HG03039 (cell line): ENCODE measurements around the gene XRRA1.
"Not testable (repeated sequence)": the region's sequence is repeated elsewhere in the genome, so short reads cannot be mapped to it uniquely, and the experiment has no call there.

Experiments used
- ATAC-seq: cut with Tn5 transposase; IDR thresholded peaks from one replicate; pipeline ENCODE4 v1.9.1; 2021; ENCODE audit warnings: mild to moderate bottlenecking, moderate library complexity; ENCODE audit not compliant: unreplicated experiment

The XRRA1 gene

DNA sequence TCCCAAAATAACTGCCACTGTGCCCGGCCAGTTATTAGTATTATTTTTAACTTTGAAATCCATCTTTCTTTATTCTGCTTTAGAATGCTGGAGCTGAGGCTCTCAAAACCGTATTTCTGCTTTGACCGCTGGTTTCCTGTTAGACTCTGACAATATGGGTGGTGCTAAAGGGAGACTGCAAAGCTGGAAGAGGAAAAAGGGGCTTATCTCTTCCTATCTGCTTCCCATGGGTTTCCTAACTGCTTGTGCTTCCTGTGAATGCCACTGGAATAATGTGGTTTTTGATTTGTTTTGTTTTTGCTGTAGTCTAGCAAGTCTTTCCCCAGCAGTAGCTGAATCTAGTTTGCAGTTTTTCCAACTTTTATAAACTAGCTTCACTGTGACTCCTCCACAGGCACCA lies 43.6 kb downstream of the XRRA1 start:
- ATAC-seq = no peak

DNA sequence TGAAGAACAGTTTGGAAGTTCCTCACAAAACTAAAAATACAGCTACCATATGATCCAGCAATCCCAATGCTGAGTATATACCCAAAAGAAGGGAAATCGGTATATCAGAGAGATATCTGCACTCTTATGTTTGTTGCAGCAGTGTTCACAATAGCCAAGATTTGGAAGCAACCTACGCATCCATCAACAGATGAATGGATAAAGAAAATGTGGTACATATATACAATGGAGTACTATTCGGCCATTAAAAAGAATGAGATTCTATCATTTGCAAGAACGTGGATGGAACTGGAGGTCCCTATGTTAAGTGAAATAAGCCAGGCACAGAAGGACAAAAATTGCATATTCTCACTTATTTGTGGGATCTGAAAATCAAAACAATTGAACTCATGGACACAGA lies 46.5 kb downstream of the XRRA1 start:
- ATAC-seq = no peak

DNA sequence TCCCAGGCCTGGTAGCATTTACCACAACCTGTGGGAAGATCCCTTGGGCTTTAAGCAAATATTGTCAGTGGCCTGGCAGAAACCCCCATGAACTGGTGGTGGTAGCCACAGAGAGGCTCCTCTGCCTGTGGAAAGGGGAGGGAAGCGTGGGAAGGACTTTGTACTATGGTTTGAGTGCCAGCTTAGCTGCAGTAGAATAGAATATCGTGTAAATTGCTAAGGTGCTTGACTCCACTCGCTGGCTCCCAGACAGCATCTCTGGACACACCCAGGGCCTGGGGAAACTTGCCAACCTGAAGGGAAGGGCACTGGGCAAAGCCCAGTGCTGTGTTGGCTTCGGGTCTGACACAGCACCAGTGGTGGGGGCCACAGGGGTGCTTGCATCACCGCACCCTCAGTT lies 52.6 kb downstream of the XRRA1 start:
- no peak for ATAC-seq

GRCh38 chr11:74895340-74896116 lies 53.4 kb downstream of the XRRA1 start:
- ATAC-seq = no peak

DNA sequence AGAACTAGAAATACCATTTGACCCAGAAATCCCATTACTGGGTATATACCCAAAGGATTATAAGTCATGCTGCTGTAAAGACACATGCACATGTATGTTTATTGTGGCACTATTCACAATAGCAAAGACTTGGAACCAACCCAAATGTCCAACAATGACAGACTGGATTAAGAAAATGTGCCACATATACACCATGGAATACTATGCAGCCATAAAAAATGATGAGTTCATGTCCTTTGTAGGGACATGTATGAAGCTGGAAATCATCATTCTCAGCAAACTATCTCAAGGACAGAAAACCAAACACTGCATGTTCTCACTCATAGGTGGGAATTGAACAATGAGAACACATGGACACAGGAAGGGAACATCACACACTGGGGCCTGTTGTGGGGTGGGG lies 55.9 kb downstream of the XRRA1 start:
- not testable (repeated sequence) for ATAC-seq

- ATAC-seq = no peak
Observed at GRCh38 chr11:74877132-74877531, 71.8 kb downstream of the XRRA1 start.

- no peak for ATAC-seq
Observed at GRCh38 chr11:74871037-74871436, 77.9 kb downstream of the XRRA1 start.

- ATAC-seq = no peak
Observed at GRCh38 chr11:74870485-74870884, 78.4 kb downstream of the XRRA1 start.

DNA sequence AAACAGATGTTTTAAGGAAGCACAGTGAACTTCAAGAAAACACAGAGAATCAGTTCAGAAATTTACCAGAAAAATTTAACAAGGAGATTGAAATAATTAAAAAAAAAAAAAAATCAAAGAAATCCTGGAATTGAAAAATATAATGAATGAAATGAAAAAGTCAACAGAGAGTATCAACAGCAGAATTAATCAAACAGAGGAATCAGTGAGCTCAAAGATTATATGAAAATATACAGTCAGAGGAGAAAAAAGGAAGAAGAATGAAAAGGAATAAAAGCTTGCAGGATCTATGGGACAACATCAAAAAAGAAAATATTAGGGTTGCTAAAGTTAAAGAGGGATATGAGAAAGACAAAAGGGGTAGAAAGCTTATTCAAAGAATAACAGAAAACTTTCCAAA lies 82.3 kb downstream of the XRRA1 start:
- no peak for ATAC-seq

GRCh38 chr11:74863410-74863809 lies 85.5 kb downstream of the XRRA1 start:
- ATAC-seq = no peak

- ATAC-seq = no peak
Observed at GRCh38 chr11:74860743-74861142, 88.1 kb downstream of the XRRA1 start.

- ATAC-seq = no peak
Observed at GRCh38 chr11:74853223-74853622, 95.7 kb downstream of the XRRA1 start.

DNA sequence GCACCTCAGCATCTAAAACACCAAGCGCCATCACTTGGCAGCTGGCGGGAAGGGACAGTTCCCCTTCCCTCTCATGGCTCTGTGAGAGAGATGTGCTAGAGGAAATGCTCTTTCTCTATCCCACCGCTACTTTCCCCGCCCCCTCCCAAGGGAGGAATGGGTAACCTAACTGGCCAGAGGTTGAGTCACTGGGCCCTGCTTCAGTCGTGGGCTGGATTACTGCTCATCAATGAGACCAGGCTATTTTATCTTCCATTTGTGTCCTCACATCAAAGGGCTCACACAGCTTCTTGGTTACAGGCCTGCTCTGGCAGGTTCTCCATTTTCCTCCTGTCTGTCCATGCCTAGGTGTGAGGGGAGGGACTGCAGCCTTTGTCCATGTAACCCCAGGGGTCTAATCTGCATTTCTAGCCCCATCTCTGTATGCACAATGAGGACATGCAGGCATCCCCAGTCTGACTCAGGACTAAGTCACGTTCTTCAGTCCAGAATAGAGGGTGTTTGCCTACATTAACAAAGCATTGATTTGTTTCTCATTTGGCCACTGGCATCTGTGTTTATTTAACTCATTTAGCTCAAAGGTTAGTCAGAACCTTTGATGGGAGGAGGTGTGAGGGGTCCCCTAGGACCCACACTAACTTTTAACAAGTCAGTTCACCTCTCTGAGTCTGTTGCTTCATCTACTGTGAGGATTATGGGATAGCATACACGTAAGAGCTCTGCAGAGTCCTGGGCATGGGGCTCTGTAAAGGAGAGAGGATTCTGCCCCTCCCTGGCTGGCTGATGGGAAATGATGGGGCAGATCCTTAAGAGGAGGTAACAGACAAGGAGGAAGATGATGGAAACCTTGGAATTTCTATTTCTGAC lies 99.1 kb downstream of the XRRA1 start:
- no peak for ATAC-seq

DNA sequence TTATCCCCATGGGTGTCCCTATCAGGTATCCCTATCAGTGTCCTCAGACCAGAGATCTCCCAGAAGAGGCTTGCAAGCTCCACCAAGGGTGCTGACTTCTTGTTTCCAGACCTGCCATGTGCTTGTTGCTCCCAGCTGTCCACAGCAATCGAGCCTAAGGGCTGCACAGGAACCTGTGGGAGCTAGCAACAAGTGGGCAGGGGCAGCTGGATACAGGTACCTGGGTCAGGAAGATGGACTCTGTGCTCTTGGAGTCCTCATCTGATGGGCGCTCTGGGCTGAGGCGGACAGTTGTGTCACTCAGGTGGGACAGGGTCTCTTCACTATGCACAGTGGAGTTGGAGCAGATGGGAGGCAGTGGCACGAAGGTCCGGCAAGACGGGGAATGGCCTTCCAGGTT lies 101.0 kb downstream of the XRRA1 start:
- no peak for ATAC-seq

- ATAC-seq = no peak
Observed at GRCh38 chr11:74847395-74847794, 101.5 kb downstream of the XRRA1 start.

GRCh38 chr11:74846770-74847169 lies 102.1 kb downstream of the XRRA1 start:
- ATAC-seq = no peak

GRCh38 chr11:74845978-74846517 lies 102.8 kb downstream of the XRRA1 start:
- no peak for ATAC-seq

GRCh38 chr11:74844865-74845264 lies 104.0 kb downstream of the XRRA1 start:
- no peak for ATAC-seq

DNA sequence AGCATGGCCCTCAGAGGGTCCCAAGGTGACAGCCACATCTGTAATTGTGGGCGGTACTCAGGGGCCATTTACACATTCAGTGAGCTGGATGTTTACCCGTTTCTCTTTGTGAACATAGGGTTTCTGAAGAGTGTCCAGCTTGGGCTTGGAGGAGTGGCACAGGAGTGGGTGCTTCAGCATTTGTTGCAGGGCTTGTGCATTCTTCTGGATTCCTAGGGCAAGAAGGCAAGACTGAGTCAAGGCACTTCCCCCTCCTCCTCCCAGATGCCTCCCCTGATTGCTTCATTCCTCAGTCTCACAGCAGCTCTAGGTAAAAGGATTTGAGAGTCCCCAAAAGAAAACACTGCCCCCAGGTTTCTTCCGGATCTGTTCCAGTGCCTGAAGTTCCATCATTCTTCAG lies 104.8 kb downstream of the XRRA1 start:
- ATAC-seq = no peak

- no peak for ATAC-seq
Observed at GRCh38 chr11:74842967-74843366, 105.9 kb downstream of the XRRA1 start.

GRCh38 chr11:74840486-74840885 lies 108.4 kb downstream of the XRRA1 start:
- ATAC-seq = no peak

- no peak for ATAC-seq
Observed at GRCh38 chr11:74839971-74840370, 108.9 kb downstream of the XRRA1 start.
